GM18505 (cell line): ENCODE measurements around the gene DNM3.

Experiments used
- ATAC-seq: cut with Tn5 transposase; IDR thresholded peaks from one replicate; pipeline ENCODE4 v1.9.1; 2021; ENCODE audit not compliant: unreplicated experiment
- POLR2A ChIP-seq: IDR thresholded peaks from 4 replicates; pipeline ENCODE4 v1.6.1; 2011; ENCODE audit warnings: borderline replicate concordance; ENCODE audit not compliant: insufficient read depth, insufficient read length; ENCODE audit errors: extremely low read depth

The DNM3 gene

GRCh38 chr1:171899838-171900237, 58.5 kb downstream of the DNM3 start:
- TF ChIP-seq POLR2A = no peak
- no peak for ATAC-seq

DNA sequence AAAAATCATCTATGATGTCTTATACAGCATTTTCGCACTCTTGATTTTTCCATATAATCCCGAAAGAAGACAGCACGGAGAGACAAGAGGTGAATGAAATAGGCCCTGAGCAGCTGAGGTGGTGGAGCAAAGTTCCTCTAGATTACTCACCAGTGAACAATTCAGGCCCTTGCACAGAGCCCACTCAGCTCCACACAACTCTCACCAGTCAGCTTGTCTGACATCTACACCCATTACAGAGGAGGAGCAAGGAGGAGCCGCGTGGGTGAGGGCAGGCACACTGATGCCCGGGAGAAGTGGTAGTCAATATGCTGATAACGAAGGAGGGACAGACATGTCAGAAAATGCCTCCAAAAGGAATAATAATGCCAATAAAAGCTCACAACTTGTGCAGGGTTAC, 59.9 kb downstream of the DNM3 start:
- ATAC-seq = no peak
- no peak for TF ChIP-seq POLR2A

DNA sequence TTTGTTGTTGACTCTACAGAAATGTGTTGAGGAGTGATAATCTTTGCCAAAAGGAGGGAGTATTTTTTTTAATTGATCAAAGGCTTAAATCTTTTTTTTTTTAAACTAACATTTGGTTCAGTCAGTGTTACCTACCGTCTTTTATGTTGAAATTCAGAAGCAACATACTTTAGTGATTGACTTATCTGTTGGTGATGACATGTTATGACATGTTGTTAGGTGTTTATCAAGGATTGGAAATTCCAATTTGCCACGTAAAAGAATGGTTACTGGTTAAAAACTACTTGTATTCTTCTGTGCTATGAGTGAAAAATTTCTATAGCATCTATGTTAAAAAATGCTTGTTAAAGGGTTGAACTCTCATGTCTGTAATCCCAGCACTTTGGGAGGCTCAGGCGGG, 61.2 kb downstream of the DNM3 start:
- no peak for TF ChIP-seq POLR2A
- no peak for ATAC-seq

DNA sequence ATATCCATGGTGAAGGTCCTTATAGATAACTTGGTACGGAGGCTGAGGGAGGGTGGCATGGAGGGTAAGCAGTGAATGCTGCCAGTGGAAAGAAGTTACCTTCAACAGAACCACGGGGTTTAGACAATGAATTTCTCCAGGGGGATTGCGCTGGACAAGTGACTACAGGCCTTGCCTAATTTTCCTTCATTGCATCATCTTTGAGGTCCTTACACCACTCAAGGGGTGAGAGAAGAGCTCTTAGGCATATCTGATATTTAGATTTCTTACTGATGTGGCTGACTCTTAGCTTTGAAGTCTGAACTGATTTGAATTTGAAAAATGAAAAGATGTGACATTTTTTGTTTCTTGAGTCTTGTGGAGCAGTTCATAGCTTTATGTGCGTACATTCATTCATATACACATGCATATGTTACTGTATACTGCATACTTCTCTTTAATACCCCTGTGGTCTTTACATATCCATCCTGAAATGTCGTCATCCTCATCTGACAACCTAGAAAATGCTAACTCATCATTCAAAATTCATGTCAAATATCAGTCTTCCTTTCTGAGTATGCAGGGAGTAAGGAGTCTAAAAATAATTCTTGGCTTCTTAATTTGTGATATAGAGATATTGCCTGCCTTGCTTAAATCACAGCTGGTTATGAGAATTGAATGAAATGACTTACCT, 63.6 kb downstream of the DNM3 start:
- no peak for ATAC-seq
- no peak for TF ChIP-seq POLR2A

DNA sequence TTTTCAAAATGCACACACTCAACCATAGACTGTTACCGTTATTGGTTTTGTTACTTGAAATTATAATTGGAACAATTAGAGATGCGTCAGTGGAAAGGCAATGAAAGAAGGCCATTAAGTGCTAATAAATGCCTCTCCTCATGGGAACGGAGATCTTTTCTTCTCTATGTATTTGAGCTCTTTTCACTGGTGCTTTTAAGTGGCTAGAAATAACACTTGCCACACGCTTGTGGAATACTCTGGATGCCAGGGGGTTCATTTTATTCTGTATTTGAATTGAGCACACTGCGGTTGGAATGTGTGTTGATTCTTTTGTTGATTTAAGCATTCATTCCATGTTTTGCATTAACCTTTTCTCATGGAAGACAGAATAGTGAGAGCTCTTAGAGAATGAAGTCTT, 68.4 kb downstream of the DNM3 start:
- no peak for TF ChIP-seq POLR2A
- ATAC-seq = no peak

DNA sequence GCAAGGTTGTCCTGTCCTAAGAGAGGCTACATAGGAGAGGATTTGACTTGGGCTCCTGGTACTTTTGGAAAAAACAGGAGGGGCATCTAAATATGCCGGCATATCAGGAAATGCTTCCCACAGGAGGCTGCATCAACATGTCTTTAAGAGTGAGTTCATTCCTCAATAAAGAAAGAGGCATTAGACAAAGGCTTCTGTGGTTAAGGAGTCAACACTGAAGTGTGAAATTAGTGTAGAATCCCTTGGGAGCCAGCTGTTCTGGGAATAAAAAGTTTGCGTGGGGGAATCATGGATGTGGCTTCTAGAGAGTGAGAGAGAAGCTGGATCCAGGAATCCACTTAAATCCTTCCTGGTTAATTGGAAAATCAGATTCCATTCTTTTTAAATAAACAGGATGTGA, 69.5 kb downstream of the DNM3 start:
- ATAC-seq = no peak
- TF ChIP-seq POLR2A = no peak

DNA sequence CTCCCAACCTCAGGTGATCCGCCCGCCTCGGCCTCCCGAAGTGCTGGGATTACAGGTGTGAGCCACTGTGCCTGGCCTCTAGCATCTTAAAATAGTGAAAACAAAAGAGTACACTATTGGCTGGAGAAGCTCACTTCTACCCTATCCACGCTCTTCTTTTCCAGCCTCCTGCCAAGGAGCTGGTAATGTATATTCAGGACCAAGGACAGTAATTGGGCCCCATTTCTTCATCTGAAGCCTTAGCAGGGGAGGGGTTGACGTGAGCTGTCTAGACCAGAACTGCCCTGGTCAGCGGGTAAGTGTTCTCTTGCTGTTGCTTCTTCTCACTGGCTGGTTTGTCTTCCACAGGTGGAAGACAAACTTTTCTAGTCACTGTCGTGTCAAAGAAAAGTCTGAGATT, 70.2 kb downstream of the DNM3 start:
- no peak for TF ChIP-seq POLR2A
- ATAC-seq = no peak

GRCh38 chr1:171912509-171913175, 71.3 kb downstream of the DNM3 start:
- TF ChIP-seq POLR2A = no peak
- no peak for ATAC-seq

- TF ChIP-seq POLR2A = no peak
- no peak for ATAC-seq
These were observed 72.1 kb downstream of the DNM3 start for GRCh38 chr1:171913385-171913784.

GRCh38 chr1:171916315-171916771, 75.0 kb downstream of the DNM3 start:
- no peak for ATAC-seq
- TF ChIP-seq POLR2A = no peak

GRCh38 chr1:171917331-171917730, 76.0 kb downstream of the DNM3 start:
- ATAC-seq = no peak
- TF ChIP-seq POLR2A = no peak

DNA sequence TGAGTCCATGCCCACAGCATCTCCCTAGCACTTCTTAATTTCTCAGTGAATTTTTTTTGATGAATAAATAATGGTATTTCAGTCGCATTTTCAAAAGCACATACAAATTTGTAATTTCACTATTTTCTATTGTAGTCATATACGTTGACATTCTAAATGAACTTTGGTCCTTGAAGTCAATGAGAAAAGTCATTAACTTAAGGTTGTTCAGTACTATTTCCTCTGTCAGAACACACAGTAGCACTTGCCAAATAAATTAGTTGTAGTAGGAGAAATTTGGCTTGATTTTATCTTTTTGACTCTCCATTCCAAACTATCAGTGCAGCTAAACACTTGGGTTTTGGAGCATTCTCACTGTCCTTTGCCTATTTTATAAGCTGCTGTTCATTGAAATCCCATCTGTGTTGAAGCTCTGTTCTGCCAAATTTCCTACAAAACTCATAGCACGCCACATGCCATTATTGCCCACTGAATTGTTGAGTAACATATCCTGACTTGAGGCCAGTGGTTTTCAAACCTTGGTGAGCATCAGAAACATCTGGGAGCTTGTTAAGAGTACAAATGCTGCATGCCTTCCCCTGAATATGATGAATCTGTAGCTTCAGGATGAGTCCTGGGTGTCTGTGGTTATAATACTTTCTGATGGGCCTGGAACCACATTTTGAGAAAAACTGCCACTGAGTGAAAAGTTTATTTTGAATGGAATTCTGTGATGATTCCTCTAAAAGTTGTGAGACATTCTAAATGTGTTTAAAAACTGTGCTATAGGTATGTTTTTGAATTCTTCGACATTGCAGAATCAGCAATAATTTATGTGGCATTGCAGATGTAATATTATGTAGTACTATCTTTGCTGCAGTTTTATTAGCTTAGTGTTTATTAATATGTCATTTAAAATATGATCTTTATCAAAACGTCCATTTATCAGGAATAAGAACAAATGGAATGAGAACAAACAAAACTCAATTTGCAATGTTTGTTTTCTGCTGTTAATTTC, 78.9 kb downstream of the DNM3 start:
- no peak for ATAC-seq
- TF ChIP-seq POLR2A = no peak

GRCh38 chr1:171922999-171923398, 81.7 kb downstream of the DNM3 start:
- no peak for TF ChIP-seq POLR2A
- ATAC-seq = no peak
